HG03064 (cell line): ENCODE results near the gene MMP15.
"Not testable (repeated sequence)": the region's sequence is repeated elsewhere in the genome, so short reads cannot be mapped to it uniquely, and the experiment has no call there.

ENCODE experiments used
- ATAC-seq: cut with Tn5 transposase; IDR thresholded peaks from one replicate; pipeline ENCODE4 v1.9.1; 2021; ENCODE audit warnings: low read depth; ENCODE audit not compliant: unreplicated experiment

MMP15 gene

DNA sequence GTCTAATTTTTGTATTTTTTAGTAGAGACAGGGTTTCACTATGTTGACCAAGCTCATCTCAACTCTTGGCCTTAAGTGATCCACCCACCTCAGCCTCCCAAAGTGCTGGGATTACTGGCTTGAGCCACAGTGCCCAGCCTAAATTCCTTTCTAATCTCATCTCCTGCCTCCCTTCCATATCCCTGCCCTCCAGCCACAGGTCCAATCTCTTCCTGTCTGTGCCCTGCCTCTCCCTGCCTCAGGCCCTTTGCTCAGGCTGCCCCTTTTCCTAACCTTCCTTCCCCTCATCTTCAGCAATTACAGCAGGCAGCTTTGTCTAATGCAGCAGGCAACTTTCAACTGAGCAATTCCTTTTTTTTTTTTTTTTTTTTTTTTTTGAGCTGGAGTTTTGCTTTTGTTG lies 56.8 kb downstream of the MMP15 start:
- no peak for ATAC-seq

DNA sequence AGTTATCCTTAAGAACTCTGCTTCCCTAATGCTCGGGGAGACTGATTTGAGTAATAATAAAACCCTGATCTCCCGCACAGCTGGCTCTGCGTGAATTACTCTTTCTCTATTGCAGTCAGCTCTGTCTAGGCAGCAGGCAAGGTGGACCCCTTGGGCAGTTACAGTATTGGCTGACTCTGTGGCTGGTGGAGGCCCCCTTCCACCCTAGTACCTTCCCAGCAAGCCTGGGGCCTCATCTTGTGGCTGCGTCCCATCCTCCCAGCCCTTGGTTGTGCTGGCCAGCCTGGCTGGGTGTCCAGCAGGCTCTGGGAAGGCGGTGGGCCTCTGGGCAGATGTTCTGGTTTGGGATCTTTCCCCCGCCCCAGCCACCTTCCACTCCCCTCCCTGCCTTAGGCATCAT lies 59.1 kb downstream of the MMP15 start:
- no peak for ATAC-seq

DNA sequence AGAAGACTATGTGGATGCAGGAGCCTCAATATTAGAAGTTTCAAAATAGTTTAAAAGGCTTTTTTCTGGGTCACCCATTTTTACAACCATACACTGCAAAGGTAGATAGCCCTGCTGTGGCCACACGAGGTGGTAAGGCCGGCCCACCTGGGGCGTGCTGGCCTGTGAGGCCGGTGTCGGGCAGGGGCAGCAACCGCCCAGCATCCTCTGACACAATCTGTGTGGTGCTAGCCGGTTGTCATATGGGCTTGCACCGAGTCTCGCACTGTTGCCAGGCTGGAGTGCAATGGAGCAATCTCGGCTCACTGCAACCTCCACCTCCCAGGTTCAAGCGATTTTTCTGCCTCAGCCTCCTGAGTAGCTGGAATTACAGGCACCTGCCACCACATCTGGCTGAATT lies 59.6 kb downstream of the MMP15 start:
- ATAC-seq: no peak

DNA sequence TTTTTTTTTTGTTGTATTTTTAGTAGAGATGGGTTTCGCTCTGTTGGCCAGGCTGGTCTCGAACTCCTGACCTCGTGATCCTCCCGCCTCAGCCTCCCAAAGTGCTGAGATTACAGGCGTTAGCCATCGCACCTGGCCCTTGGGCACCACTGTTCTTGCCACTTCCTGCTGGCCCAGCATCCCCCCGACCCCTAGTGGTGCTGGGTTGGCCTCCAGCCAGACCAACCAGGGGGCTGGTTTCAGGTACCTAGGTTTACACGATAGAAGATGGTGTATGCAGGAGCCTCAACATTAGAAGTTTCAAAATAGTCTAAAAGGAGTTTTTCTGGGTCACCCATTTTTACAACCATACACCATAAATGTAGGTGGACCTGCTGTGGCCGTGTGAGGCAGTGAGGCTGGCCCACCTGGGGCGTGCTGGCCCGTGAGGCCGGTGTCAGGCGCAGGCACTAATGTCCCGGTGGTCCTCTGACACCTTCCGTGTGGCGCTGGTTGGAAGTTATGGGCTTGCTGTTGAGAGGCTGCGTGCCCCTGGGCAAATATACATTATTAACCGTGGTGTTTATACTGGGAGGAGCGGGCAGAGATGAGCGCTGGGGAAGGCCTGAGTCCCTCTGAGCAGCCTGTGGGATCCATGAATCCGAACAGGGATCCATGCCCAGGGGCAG lies 60.2 kb downstream of the MMP15 start:
- no peak for ATAC-seq

DNA sequence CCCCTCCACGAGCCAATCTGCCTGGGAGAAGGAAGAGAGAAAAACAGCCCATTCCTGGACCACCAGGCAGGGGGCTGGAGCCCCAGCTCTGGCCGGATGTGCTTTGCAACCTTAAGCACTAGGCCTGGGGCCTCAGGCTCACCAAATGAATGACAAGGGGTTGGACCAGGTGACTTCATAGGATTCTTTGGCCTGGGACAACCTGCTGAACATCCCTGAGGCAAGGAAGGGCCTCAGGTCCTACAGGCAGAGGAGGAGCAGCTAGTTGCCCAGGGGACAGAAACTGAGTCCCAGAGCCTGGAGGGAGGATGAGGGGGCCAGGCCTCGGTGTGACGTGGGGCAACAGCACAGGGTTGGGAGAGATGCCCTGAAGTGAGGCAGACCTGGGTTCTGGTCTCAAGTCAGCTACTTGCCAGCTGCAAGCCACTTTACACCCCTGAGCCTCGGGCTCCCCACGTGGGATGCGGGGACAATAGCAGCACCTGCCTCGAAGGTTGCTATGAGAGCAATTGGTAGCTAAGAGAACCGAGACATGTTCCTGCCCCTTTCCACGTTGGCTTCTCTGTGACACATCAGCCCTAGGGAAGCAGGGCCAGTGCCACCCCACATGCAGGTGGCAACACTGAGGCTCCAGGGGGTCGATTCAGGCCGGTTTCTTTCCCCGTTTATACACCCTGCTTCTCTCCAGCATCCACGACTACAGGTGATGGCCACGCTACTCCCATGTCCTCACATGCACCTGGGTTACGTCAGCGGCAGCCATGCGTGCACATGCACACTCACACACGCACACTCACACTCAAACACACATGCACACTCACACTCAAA lies 61.0 kb downstream of the MMP15 start:
- no peak for ATAC-seq

DNA sequence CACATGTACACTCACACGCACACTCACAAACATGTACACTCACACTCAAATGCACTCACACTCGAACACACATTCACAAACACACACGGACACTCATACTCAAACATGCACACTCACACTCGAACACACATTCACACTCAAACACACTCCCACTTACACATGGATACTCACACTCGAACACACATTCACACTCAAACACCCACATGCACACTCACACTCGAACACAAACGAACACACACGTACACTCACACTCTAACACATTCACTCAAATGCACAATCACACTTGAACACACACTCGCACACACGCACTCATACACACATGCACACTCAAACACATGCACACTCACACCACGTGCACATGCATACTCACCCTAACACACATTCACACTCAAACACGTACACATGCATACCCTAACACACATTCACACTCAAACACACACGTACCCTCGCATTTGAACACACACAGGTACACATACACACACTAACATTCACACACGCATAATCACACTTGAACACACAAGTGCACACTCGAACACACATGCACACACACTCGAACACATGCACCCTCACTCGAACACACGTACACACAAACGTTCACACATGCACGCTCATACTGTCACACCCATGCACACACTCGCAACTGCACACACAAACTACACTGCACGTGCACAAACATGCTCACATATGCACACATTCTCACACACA lies 61.8 kb downstream of the MMP15 start:
- no peak for ATAC-seq

DNA sequence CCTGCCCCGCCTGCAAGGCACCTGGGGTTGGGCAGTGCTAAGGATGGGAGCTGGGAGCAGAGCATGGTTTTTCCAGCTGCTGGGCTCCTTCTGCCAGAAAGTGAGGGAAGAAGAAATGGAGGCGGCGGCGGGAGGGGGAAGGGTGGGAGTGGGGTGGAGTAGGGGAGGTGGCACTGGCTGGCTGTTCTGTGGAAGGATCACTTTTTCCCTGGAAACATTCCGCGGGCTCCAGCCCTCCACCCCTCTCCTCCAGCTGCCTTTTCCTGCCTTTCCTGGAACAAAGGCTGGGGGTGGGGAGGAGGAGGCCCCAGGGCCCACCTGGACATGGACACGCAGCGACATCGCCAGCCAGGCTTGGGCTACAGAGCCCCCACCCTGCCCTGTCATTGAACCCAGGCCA lies 62.5 kb downstream of the MMP15 start:
- ATAC-seq: no peak

DNA sequence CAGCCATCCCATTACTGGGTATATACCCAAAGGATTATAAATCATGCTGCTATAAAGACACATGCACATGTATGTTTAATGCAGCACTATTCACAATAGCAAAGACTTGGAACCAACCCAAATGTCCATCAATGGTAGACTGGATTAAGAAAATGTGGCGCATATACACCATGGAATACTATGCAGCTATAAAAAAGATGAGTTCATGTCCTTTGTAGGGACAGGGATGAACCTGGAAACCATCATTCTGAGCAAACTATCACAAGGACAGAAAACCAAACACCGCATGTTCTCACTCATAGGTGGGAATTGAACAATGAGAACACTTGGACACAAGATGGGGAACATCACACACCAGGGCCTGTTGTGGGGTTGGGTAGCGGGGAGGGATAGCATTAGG lies 64.8 kb downstream of the MMP15 start:
- not testable (repeated sequence) for ATAC-seq

DNA sequence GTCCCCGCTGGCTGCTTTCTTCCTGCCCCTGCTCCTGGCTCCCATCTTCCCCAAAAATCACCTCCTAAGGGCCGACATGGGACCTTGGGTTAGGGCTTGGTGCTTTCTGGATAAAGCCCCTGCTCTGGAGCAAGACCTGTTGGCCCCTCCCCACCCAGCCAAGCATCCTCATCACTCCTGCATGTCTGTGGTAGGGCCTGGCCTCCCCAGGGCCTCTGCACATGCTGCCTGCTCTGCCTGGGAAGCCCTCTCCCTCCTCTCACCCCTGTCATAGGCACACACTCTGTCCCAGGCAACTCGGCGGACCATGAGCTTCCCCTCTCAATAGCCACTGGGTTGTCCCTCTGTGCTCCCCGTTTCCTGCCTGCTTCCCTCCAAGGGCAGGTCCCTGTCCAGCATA lies 68.5 kb downstream of the MMP15 start:
- ATAC-seq: no peak

DNA sequence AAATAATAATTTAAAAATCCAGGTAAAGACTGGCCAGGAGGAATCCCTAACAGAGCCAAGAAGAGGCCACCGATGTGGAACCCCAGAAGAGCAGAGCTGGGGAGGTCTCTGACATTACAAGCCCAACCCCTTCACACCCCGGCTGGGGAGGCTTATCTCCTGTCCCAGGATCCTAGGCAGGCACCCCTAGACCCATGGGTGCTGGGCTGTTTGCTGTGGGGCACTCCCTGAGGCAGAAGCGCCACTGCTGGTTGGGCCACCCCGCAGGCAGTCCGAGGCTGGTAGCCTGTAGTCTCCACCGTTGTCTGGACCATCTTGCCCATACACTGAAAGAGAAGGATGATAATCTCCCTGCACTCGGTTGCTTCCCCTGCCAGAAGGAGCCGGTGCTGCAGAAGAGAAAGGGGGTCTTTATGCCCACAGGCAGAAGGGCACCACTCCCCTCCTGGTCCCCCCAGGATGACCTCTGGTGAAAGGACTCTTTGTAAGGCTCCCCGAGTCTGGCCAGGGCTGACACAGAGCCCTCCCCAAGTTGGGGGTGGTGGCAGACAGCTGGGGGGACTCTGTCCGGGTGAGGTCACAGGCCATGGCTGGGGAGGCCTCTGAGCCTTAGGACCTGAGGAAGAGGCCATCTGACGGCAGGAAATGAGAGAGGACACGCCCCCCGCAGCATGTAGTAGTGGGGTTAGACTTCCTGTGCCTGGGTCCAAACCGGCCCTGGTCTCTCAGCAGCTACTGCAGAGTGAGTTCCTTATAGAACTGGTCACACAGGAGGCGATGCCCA lies 69.4 kb downstream of the MMP15 start:
- no peak for ATAC-seq

DNA sequence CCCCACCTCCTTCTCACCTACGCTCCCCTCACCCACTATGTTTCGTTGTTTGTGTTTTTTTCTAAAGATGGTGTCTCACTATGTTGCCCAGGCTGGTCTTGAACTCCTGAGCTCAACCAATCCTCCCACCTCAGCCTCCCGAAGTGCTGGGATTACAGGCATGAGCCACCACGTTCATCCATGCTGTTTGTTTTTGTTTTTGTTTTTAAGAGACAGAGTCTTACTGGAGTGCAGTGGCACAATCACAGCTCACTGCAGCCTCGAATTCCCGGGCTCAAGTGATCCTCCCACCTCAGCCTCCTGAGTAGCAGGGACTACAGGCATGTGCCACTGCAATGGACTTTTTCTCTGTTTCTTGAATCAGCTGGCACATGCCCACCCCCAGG lies 70.0 kb downstream of the MMP15 start:
- not testable (repeated sequence) for ATAC-seq

DNA sequence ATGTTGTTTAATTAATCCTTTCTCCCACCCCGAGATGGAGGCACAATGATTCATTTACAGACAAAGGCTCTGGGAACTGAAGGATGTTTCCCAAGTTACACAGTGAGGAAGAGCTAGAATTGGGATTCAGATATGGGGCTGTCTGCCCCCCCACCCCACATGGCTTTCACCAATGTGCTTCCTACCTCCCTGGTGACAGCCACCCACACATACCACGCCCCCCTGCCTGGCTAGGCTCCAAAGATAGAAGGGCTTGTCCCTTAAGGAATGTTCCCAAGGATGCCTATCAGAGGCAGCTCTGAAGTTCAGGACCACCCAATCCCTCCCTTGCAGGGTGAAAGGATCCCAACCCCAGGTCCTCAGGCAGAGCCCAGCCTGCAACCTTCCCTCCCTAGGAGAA lies 70.7 kb downstream of the MMP15 start:
- no peak for ATAC-seq
